Mucosa of descending colon (tissue), 3 donors: Measurements from ENCODE around the gene CALML6. TPM values are rescaled to one million over a fixed set of nuclear protein-coding genes. Genes with fewer than 3 reads are reported as not detected.
A peak's percentile ranks its signal among the peaks of the same experiment; 100 is the strongest.

Source experiments
- ATAC-seq: fragments of 200-7000 bp; cut with Tn5 transposase; one replicate; pipeline ENCODE4 v1.9.1; 2020; ENCODE audit warnings: mild to moderate bottlenecking, moderate library complexity
- DNase-seq, 3 donors: peaks; one replicate each; pipeline ENCODE4 v3.0.0-alpha.2; 2020
- H3K36me3 ChIP-seq: fragments of 200-600 bp; one replicate; pipeline ENCODE4 v1.8.0; 2021; ENCODE audit warnings: low read depth, mild to moderate bottlenecking
- H3K4me1 ChIP-seq: fragments of 200-600 bp; one replicate; pipeline ENCODE4 v1.8.0; 2021; ENCODE audit warnings: low read depth, mild to moderate bottlenecking
- H3K4me3 ChIP-seq: fragments of 200-600 bp; one replicate; pipeline ENCODE4 v1.8.0; 2021; ENCODE audit warnings: mild to moderate bottlenecking
- H3K9me3 ChIP-seq: fragments of 200-600 bp; one replicate; pipeline ENCODE4 v1.8.0; 2021; ENCODE audit warnings: mild to moderate bottlenecking
- CTCF ChIP-seq: fragments of 200-600 bp; IDR thresholded peaks from one replicate; pipeline ENCODE4 v1.8.0; 2022; ENCODE audit warnings: antibody characterized with exemption, mild to moderate bottlenecking
- intact Hi-C, 2 donors: fragments of 100-400 bp; cut with DNase I in 1 of 2; cut with micrococcal nuclease in 1 of 2; formaldehyde crosslinking; loops; one replicate each; pipeline versions ENCODE4 v1.11.0 to v1.11.1; 2022; cut with DNase I, micrococcal nuclease
- total RNA-seq, 3 donors: library from RNA; stranded (reverse); fragmentation: NEBNext Ultra II Directional in 2 of 3; extraction: Animal tissue kit (Norgen Biotek cat#: 25700) in 2 of 3; gene quantifications; one replicate each; pipeline versions ENCODE4 v1.2.1 to v1.2.4, GENCODE V29; 2021 to 2023
- donor health status: DM: no; HTN: no; CAD: no; lungs with moderate emphysema.
- donor health status: DM: no; HTN: no; CAD: no.
- donor health status: DM: no; HTN: yes; CAD: no.

CALML6 gene
- total RNA-seq, 3 donors from 2014 or later = 0.32 to 1.2 (median 0.43) TPM

DNA sequence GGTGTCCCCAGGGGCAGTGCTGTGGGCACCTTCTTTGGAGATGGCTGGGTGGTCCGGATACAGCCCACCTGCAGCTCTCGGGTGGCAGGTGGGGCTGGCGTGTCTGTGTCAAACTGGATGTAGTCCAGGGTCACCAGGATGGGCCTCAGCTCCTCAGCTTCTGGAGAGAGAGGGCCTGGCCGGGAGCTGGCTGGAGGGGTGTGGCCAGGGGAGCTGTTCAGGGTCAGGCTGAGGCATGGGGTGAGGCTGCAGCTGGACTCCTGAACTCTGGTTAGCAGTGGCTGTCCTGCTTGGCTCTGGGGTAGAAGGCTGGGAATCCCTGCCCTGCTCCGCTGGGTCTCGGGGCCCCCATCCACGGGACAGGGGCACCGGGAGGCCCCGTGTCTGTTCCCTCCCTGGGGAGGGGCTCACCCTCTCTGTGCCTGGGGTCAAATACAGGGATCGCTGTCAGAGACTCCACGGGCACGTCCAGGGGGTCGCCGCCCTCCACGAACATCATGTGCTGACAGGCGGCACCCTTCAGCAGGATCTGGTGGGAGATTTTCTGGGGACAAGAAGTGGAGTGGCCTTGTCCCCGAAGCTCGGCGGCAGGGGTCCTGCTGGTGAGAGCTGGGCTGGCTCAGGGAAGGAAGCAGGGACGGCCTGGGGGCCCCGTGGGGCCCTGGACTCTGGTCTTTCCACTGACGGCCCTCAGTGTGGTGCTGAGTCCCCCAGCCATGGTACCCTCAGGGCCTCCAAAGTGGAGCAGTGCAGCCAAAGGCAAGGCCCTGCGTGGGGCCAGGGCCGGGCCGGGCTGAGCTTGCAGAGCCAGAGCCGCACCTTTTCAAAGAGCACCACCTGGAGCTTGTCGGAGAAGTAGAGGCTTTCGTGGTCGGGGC is 8.1 kb downstream of the CALML6 start:
- ATAC-seq (peak; percentile 30), DNase-seq (peak; percentile 66 to 80 (median 74))
- Histone ChIP-seq H3K4me3 (no peak overlapping the region), H3K4me1 (peaks cover 25% of the 10 kb centered on the region), H3K9me3 (no peaks in the 10 kb centered on the region), H3K36me3 (peaks cover 4% of the 10 kb centered on the region)
- no peak for TF ChIP-seq CTCF
- intact Hi-C loops = no loop called here

DNA sequence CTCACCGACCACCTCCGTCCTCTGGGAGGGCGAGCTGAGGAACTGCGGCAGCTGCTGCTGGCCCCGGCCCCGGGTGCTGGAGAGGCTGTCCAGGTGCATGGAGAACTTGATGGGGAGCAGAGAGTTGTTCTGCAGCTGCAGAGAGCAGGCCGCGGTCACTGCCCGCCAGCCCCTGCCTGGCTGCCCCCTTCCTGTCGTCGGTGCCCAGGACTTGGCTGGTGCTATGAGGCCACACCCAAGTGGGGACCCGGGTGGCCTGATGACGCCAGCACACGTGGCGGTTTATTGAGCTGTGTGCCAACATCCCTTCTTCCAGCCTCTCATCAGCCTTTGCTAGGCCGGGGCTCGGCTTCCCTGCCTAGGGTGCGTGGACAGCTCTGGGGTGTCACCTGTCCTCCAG is 9.3 kb downstream of the CALML6 start:
- H3K4me1 ChIP-seq = peaks cover 18% of the 10 kb centered on the region
- intact Hi-C loops = no loop called here
- ATAC-seq = no peak
- H3K36me3 ChIP-seq = peaks cover 1% of the 10 kb centered on the region
- no peak for DNase-seq
- no peak overlapping the region for H3K4me3 ChIP-seq
- no peaks in the 10 kb centered on the region for H3K9me3 ChIP-seq
- TF ChIP-seq CTCF = no peak

- no peaks in the 10 kb centered on the region for H3K36me3 ChIP-seq
- H3K9me3 ChIP-seq = no peaks in the 10 kb centered on the region
- intact Hi-C loops = no loop called here
- no peak for TF ChIP-seq CTCF
- peaks cover 16% of the 10 kb centered on the region for H3K4me1 ChIP-seq
- H3K4me3 ChIP-seq = no peak overlapping the region
- no peak for ATAC-seq
- no peak for DNase-seq
Observed at GRCh38 chr1:1924849-1925248, 9.8 kb downstream of the CALML6 start.

DNA sequence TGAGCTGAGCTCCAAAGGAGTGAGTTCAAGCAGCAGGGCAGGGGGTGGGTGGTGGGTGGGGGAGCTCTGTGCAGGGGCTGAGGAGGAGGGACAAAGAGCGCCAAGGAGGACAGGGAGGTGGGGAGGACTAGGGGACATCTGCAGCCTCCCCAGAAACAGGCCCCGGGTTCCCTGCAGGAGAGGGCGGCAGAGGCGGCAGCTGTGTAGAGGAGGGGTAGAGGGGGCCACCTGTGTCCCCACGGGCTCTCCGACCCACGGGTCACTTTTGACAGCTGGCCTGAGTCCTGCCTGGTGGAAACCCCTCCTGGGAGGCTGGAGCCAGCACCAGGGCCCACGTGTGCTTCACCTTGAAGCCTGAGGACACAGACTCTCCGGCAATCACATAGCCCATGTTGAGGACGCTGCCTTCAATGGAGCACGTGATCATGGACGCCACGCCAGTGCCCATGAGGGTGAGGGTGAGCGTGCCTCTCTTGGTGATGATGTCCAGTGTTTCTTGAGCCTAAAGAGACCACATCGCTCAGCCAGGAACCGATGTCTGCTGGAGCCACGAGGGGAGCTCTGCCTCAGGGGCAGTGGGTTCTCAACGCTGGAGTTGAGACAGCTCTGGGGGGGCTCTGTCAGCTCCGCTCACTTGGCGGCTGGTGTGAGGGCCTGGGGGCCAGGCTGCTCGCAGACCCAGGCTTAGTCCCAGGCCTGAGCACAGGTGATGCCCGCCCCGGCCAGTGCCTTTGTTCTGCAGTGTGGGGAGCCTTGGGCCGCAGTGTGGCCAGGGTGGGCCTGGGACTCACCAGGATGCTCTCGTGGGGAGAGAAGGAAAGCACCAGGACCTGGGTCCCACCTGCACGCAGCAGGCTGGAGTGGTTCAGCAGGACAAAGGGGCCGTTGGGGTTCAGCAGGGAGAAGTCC is 10.6 kb downstream of the CALML6 start:
- intact Hi-C loops = no loop called here
- TF ChIP-seq CTCF = no peak
- ATAC-seq (no peak), DNase-seq (peak in 1 of 3 donors; percentile 29)
- Histone ChIP-seq H3K4me1 (peaks cover 14% of the 10 kb centered on the region), H3K4me3 (no peak overlapping the region), H3K36me3 (no peaks in the 10 kb centered on the region), H3K9me3 (no peaks in the 10 kb centered on the region)

GRCh38 chr1:1926346-1926811 is 11.3 kb downstream of the CALML6 start:
- H3K36me3 ChIP-seq = no peaks in the 10 kb centered on the region
- no peak overlapping the region for H3K4me3 ChIP-seq
- H3K9me3 ChIP-seq = no peaks in the 10 kb centered on the region
- ATAC-seq (no peak), DNase-seq (peak in 2 of 3 donors; percentile 25 to 41)
- intact Hi-C loops = no loop called here
- H3K4me1 ChIP-seq = peaks cover 14% of the 10 kb centered on the region
- no peak for TF ChIP-seq CTCF
